Breast epithelium (tissue), 3 donors: ENCODE results near the gene SMARCA4.

Source experiments
- CTCF ChIP-seq, 3 donors: fragments of 450-650 bp; IDR thresholded peaks; one replicate each; pipeline ENCODE4 v1.5.1; 2016 to 2017; ENCODE audit warnings: antibody characterized with exemption in 3 of 3, mild to moderate bottlenecking in 3 of 3, moderate library complexity in 3 of 3
- POLR2A ChIP-seq: fragments of 450-650 bp; IDR thresholded peaks from one replicate; pipeline ENCODE4 v1.6.1; 2016; ENCODE audit warnings: antibody characterized with exemption, mild to moderate bottlenecking, moderate library complexity
- POLR2AphosphoS5 ChIP-seq, 3 donors: sonication (generic); formaldehyde crosslinking; IDR thresholded peaks; one replicate each; pipeline ENCODE4 v1.6.1; 2017; ENCODE audit warnings: antibody characterized with exemption in 3 of 3

- TF ChIP-seq CTCF (IDR thresholded peaks at IDR 0.05), result no peak
- TF ChIP-seq POLR2A, result no peak
- no peak for TF ChIP-seq POLR2AphosphoS5 (IDR thresholded peaks at IDR 0.05)
Measured at GRCh38 chr19:11046605-11047354, 86.0 kb downstream of the SMARCA4 start.
